ACC112 (cell line): ENCODE data around the gene STK17A.

ENCODE experiments used
- H2AFZ ChIP-seq: fragments of 200-600 bp; sonication (generic); one replicate; pipeline ENCODE4 v1.6.0; 2017; ENCODE audit warnings: antibody characterized with exemption, low read length; ENCODE audit not compliant: unreplicated experiment
- H3K27ac ChIP-seq: fragments of 200-600 bp; sonication (generic); 2 replicates; pipeline ENCODE4 v1.5.1; 2014; ENCODE audit warnings: low read depth, mild to moderate bottlenecking, antibody characterized with exemption, low read length, moderate library complexity
- H3K27me3 ChIP-seq: fragments of 200-600 bp; sonication (generic); 2 replicates; pipeline ENCODE4 v1.6.1; 2014; ENCODE audit warnings: mild to moderate bottlenecking, antibody characterized with exemption, low read length, moderate library complexity, mixed read lengths; ENCODE audit not compliant: insufficient read depth
- H3K36me3 ChIP-seq: fragments of 200-600 bp; sonication (generic); 2 replicates; pipeline ENCODE4 v1.6.1; 2016; ENCODE audit warnings: mild to moderate bottlenecking, antibody characterized with exemption, low read length, moderate library complexity, mixed read lengths; ENCODE audit not compliant: insufficient read depth
- H3K4me1 ChIP-seq: fragments of 200-600 bp; sonication (generic); one replicate; pipeline ENCODE4 v1.6.1; 2016; ENCODE audit warnings: low read length, mixed read lengths; ENCODE audit not compliant: insufficient read depth, unreplicated experiment, control insufficient read depth
- H3K4me3 ChIP-seq: fragments of 200-600 bp; sonication (generic); 2 replicates; pipeline ENCODE4 v1.5.1; 2014; ENCODE audit warnings: mild to moderate bottlenecking, low read depth, low read length
- H3K79me2 ChIP-seq: fragments of 200-600 bp; sonication (generic); one replicate; pipeline ENCODE4 v1.6.0; 2016; ENCODE audit warnings: low read length; ENCODE audit not compliant: control insufficient read depth, unreplicated experiment, insufficient read depth

STK17A gene

GRCh38 chr7:43631559-43631958, 48.7 kb downstream of the STK17A start:
- Histone ChIP-seq H3K4me3 (no peak overlapping the region), H3K79me2 (no peaks in the 10 kb centered on the region), H3K36me3 (peaks cover 64% of the 10 kb centered on the region), H3K27ac (no peak overlapping the region), H2AFZ (no peak overlapping the region), H3K4me1 (peaks cover 7% of the 10 kb centered on the region), H3K27me3 (no peaks in the 10 kb centered on the region)

GRCh38 chr7:43632746-43633145, 49.8 kb downstream of the STK17A start:
- H3K36me3 ChIP-seq = peaks cover 59% of the 10 kb centered on the region
- peaks cover 19% of the 10 kb centered on the region for H3K4me1 ChIP-seq
- H3K79me2 ChIP-seq = no peaks in the 10 kb centered on the region
- H3K4me3 ChIP-seq = no peak overlapping the region
- no peak overlapping the region for H3K27ac ChIP-seq
- H3K27me3 ChIP-seq = no peaks in the 10 kb centered on the region
- no peak overlapping the region for H2AFZ ChIP-seq

GRCh38 chr7:43634384-43634783, 51.5 kb downstream of the STK17A start:
- Histone ChIP-seq H2AFZ (no peak overlapping the region), H3K27me3 (no peaks in the 10 kb centered on the region), H3K79me2 (peaks cover 4% of the 10 kb centered on the region), H3K36me3 (peaks cover 50% of the 10 kb centered on the region), H3K27ac (no peak overlapping the region), H3K4me1 (peaks cover 34% of the 10 kb centered on the region), H3K4me3 (no peak overlapping the region)

DNA sequence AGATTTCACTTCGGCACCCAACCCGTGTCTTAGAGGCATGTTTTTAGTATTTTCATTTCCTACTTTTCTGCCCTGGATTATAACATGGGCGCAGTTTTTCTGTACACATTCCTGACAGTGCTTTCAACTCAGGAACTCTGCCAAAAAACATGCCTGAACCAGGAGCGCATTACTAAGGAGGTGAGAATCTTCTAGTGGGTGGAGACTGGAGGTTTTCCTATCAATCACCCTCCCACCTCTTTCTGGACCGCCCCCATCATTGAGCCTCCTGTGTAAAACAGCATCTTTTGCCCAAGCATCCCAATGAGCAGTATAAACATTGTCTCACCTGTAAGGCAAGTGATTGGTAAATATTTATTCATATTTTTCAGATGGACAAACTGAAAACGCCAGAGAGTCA, 53.2 kb downstream of the STK17A start:
- peaks cover 4% of the 10 kb centered on the region for H3K79me2 ChIP-seq
- peak overlapping the region; percentile 76 for H3K27ac ChIP-seq
- H3K36me3 ChIP-seq = peaks cover 49% of the 10 kb centered on the region
- H3K4me3 ChIP-seq = no peak overlapping the region
- peaks cover 50% of the 10 kb centered on the region for H3K4me1 ChIP-seq
- H2AFZ ChIP-seq = no peak overlapping the region
- no peaks in the 10 kb centered on the region for H3K27me3 ChIP-seq

- peaks cover 50% of the 10 kb centered on the region for H3K4me1 ChIP-seq
- H2AFZ ChIP-seq = no peak overlapping the region
- peak overlapping the region; percentile 76 for H3K27ac ChIP-seq
- H3K27me3 ChIP-seq = no peaks in the 10 kb centered on the region
- peaks cover 40% of the 10 kb centered on the region for H3K36me3 ChIP-seq
- peaks cover 9% of the 10 kb centered on the region for H3K79me2 ChIP-seq
- H3K4me3 ChIP-seq = no peak overlapping the region
Observed at GRCh38 chr7:43637114-43637806, 54.4 kb downstream of the STK17A start.

- peaks cover 9% of the 10 kb centered on the region for H3K79me2 ChIP-seq
- no peak overlapping the region for H3K4me3 ChIP-seq
- no peaks in the 10 kb centered on the region for H3K27me3 ChIP-seq
- H3K36me3 ChIP-seq = peaks cover 17% of the 10 kb centered on the region
- H3K27ac ChIP-seq = peak overlapping the region; percentile 95
- peaks cover 50% of the 10 kb centered on the region for H3K4me1 ChIP-seq
- no peak overlapping the region for H2AFZ ChIP-seq
Observed at GRCh38 chr7:43639858-43640491, 57.1 kb downstream of the STK17A start.

DNA sequence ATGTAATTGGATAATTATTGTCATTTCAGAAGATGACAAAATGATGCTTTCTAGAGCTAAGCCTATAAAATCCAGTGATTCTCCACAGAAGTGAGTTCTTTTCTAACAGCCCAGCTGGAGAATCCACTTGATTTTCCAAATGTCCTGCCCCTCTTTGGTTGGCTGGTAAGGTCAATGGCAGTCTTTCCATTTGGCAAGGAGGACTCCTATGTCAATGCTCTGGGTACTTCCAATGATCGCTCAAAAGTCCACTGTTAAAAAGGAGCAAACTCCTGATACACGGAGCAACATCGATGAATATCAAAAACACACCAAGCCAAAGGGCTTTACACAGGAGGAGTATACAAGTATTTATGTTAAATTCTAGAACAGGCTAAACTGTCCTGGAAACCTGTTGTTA, 57.8 kb downstream of the STK17A start:
- Histone ChIP-seq H3K4me1 (peaks cover 53% of the 10 kb centered on the region), H3K4me3 (no peak overlapping the region), H3K27ac (peak overlapping the region; percentile 95), H3K27me3 (no peaks in the 10 kb centered on the region), H2AFZ (no peak overlapping the region), H3K36me3 (peaks cover 12% of the 10 kb centered on the region), H3K79me2 (peaks cover 9% of the 10 kb centered on the region)

GRCh38 chr7:43642897-43643630, 60.2 kb downstream of the STK17A start:
- no peak overlapping the region for H3K4me3 ChIP-seq
- no peaks in the 10 kb centered on the region for H3K27me3 ChIP-seq
- peaks cover 52% of the 10 kb centered on the region for H3K4me1 ChIP-seq
- peaks cover 7% of the 10 kb centered on the region for H3K36me3 ChIP-seq
- peaks cover 9% of the 10 kb centered on the region for H3K79me2 ChIP-seq
- no peak overlapping the region for H2AFZ ChIP-seq
- H3K27ac ChIP-seq = no peak overlapping the region; the same call in 1 of the 2 replicates

DNA sequence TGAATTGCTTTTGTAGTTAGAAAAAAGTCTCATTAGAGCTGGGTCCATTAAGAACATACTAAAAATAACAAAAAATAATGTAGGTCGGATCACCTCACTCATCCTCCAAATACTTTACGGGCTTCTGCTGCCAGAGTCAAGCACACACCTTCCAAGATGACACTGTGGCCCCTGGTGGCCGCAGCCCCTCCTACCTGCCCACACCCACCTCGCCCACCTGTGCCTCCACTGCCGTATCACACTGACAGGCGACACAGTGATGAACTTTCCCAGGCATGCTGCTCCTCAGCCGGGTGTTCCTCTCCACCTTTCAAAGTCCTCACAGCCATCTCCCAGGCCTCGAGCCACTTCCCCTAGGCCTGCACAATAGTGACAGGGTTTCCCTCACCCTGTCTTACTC, 60.9 kb downstream of the STK17A start:
- H3K36me3 ChIP-seq = peaks cover 7% of the 10 kb centered on the region
- H3K27ac ChIP-seq = no peak overlapping the region
- H3K4me3 ChIP-seq = no peak overlapping the region
- H3K79me2 ChIP-seq = peaks cover 5% of the 10 kb centered on the region
- H3K27me3 ChIP-seq = no peaks in the 10 kb centered on the region
- peaks cover 54% of the 10 kb centered on the region for H3K4me1 ChIP-seq
- no peak overlapping the region for H2AFZ ChIP-seq

- Histone ChIP-seq H3K79me2 (peaks cover 9% of the 10 kb centered on the region), H2AFZ (no peak overlapping the region), H3K27ac (peak overlapping the region; percentile 100), H3K36me3 (peaks cover 5% of the 10 kb centered on the region), H3K27me3 (no peaks in the 10 kb centered on the region), H3K4me1 (peaks cover 55% of the 10 kb centered on the region), H3K4me3 (peak overlapping the region; percentile 60; the same call in 1 of the 2 replicates)
Observed at GRCh38 chr7:43645699-43646226, 62.9 kb downstream of the STK17A start.
